ENCODE measurements around the gene HBG2. TPM values are rescaled to one million over a fixed set of nuclear protein-coding genes. Genes with fewer than 3 reads are reported as not detected.

The HBG2 gene
- total RNA-seq, 1 donor from 2014 or later = not detected

DNA sequence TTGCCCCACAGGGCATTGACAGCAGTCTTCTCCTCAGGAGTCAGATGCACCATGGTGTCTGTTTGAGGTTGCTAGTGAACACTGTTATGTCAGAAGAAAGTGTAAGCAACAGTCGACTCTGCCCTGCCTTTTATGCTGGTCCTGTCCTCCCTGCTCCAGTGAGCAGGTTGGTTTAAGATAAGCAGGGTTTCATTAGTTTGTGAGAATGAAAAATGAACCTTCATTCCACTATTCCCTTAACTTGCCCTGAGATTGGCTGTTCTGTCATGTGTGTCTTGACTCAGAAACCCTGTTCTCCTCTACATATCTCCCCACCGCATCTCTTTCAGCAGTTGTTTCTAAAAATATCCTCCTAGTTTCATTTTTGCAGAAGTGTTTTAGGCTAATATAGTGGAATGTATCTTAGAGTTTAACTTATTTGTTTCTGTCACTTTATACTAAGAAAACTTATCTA lies 20.2 kb downstream of the HBG2 start, which contains the start of gene HBD:
TSS of gene HBD (minus strand) at position 103 of the 454 bp plus-strand sequence. CDS start at position 53, 50 bp downstream.
- TF ChIP-seq, protein P1, sequence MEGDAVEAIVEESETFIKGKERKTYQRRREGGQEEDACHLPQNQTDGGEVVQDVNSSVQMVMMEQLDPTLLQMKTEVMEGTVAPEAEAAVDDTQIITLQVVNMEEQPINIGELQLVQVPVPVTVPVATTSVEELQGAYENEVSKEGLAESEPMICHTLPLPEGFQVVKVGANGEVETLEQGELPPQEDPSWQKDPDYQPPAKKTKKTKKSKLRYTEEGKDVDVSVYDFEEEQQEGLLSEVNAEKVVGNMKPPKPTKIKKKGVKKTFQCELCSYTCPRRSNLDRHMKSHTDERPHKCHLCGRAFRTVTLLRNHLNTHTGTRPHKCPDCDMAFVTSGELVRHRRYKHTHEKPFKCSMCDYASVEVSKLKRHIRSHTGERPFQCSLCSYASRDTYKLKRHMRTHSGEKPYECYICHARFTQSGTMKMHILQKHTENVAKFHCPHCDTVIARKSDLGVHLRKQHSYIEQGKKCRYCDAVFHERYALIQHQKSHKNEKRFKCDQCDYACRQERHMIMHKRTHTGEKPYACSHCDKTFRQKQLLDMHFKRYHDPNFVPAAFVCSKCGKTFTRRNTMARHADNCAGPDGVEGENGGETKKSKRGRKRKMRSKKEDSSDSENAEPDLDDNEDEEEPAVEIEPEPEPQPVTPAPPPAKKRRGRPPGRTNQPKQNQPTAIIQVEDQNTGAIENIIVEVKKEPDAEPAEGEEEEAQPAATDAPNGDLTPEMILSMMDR (IDR thresholded peaks at IDR 0.05; ENCODE audit: partially characterized antibody, unreplicated experiment) = no peak
- Mint-ChIP-seq H3K27ac (ENCODE audit: unreplicated experiment) (no peak within 1 kb of the TSS), H3K4me1 (ENCODE audit: low read depth, unreplicated experiment) (no peaks in the 10 kb centered on the region), H3K27me3 (ENCODE audit: unreplicated experiment) (no peaks in the 10 kb centered on the region), H3K36me3 (ENCODE audit: unreplicated experiment) (no peaks in the 10 kb centered on the region), H3K4me3 (ENCODE audit: unreplicated experiment) (no peak within 1 kb of the TSS), H3K9me3 (ENCODE audit: unreplicated experiment) (no peaks in the 10 kb centered on the region)
- no peak for DNase-seq

DNA sequence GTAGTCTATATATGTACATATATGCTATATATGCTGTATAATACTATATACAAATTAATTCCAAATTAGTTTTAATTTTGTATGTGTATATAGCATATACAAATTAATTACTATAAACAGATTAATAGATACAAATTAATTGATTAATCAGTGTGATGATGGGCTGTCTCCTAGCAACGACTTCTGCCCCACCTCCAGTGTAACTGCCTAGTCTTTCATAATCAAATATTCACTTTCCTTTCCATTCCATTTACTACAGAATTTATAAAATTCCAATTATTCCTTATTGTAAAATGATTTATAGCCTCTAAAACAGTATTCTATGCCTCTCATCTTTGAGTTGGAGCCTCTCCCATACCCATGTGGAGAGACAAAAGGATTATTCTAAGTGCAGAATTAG lies 21.3 kb downstream of the HBG2 start:
- Mint-ChIP-seq H3K4me1 (ENCODE audit: low read depth, unreplicated experiment) (no peaks in the 10 kb centered on the region), H3K9me3 (ENCODE audit: unreplicated experiment) (no peaks in the 10 kb centered on the region), H3K4me3 (ENCODE audit: unreplicated experiment) (no peak overlapping the region), H3K36me3 (ENCODE audit: unreplicated experiment) (no peaks in the 10 kb centered on the region), H3K27ac (ENCODE audit: unreplicated experiment) (no peak overlapping the region), H3K27me3 (ENCODE audit: unreplicated experiment) (no peaks in the 10 kb centered on the region)
- TF ChIP-seq, protein P1 (IDR thresholded peaks at IDR 0.05; ENCODE audit: partially characterized antibody, unreplicated experiment) = no peak
- DNase-seq = no peak

DNA sequence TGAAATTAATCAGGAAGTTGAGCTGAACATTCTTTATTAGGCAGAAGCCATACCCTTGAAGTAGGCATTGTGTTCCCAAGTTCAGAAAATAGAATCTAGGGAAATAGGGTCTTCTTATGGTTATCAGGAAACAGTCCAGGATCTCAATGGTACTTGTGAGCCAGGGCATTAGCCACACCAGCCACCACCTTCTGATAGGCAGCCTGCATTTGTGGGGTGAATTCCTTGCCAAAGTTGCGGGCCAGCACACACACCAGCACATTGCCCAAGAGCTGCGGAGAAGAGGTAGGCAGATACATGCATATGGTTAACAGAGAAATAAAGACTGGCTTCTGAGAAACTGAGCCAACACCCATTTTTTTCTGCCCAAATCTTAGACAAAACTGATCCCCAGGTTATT lies 21.8 kb downstream of the HBG2 start:
- no peak overlapping the region for H3K27ac Mint-ChIP-seq (ENCODE audit: unreplicated experiment)
- no peaks in the 10 kb centered on the region for H3K9me3 Mint-ChIP-seq (ENCODE audit: unreplicated experiment)
- TF ChIP-seq, protein P1 (IDR thresholded peaks at IDR 0.05; ENCODE audit: partially characterized antibody, unreplicated experiment) = no peak
- DNase-seq = no peak
- H3K4me3 Mint-ChIP-seq (ENCODE audit: unreplicated experiment) = no peak overlapping the region
- H3K4me1 Mint-ChIP-seq (ENCODE audit: low read depth, unreplicated experiment) = no peaks in the 10 kb centered on the region
- no peaks in the 10 kb centered on the region for H3K36me3 Mint-ChIP-seq (ENCODE audit: unreplicated experiment)
- H3K27me3 Mint-ChIP-seq (ENCODE audit: unreplicated experiment) = no peaks in the 10 kb centered on the region

DNA sequence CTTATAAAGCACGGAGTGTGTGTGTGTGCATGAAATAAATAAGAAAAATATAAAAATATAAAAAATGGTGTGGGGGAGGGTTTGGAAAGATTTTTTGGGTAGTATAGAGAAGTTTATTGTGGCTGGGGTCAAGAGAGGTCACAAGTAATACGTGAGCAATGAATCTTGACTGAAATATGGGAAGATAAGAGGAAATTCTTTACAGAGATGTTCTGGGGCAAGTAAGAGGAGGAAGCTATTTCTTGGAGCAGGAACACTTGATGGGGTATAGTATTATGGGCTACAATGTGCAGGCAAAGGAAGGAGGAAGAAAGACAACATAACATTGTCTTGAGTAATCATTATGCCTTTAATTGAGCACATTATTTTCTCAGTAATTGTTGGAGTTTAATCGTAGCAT lies 22.4 kb downstream of the HBG2 start:
- Mint-ChIP-seq H3K27ac (ENCODE audit: unreplicated experiment) (no peak overlapping the region), H3K27me3 (ENCODE audit: unreplicated experiment) (no peaks in the 10 kb centered on the region), H3K9me3 (ENCODE audit: unreplicated experiment) (no peaks in the 10 kb centered on the region), H3K4me1 (ENCODE audit: low read depth, unreplicated experiment) (no peaks in the 10 kb centered on the region), H3K36me3 (ENCODE audit: unreplicated experiment) (no peaks in the 10 kb centered on the region), H3K4me3 (ENCODE audit: unreplicated experiment) (no peak overlapping the region)
- TF ChIP-seq, protein P1 (IDR thresholded peaks at IDR 0.05; ENCODE audit: partially characterized antibody, unreplicated experiment) = no peak
- DNase-seq = no peak

DNA sequence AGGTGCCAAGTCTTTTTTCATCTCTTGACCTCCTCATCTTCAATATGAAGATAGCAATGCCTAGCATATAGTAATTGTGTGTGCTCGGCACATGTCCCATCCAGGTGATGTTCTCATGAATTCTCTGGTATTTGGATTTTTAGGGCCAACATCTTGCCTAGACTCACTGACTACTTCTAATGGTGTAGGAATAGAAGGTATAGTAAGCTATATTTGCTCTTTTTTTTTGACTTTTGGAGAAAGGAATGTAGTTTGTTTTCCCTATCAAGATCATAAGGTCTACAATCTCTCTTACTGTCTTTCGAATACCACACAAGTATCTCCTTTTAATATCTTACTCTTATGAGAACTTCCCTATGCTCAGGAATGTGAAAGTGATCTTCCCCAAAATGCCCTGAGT lies 23.5 kb downstream of the HBG2 start:
- Mint-ChIP-seq H3K27ac (ENCODE audit: unreplicated experiment) (no peak overlapping the region), H3K4me1 (ENCODE audit: low read depth, unreplicated experiment) (no peaks in the 10 kb centered on the region), H3K9me3 (ENCODE audit: unreplicated experiment) (no peaks in the 10 kb centered on the region), H3K36me3 (ENCODE audit: unreplicated experiment) (no peaks in the 10 kb centered on the region), H3K27me3 (ENCODE audit: unreplicated experiment) (no peaks in the 10 kb centered on the region), H3K4me3 (ENCODE audit: unreplicated experiment) (no peak overlapping the region)
- TF ChIP-seq, protein P1 (IDR thresholded peaks at IDR 0.05; ENCODE audit: partially characterized antibody, unreplicated experiment) = no peak
- no peak for DNase-seq

Data from glutamatergic neuron (in vitro differentiated cells).